ENCODE results near the gene TSHZ2.

- no peak for TF ChIP-seq EP300 (IDR thresholded peaks at IDR 0.05; ENCODE audit: borderline replicate concordance)
- TF ChIP-seq CEBPB (IDR thresholded peaks at IDR 0.05), result no peak
- no peak for TF ChIP-seq FOXM1 (IDR thresholded peaks at IDR 0.05; ENCODE audit: borderline replicate concordance, low read depth)
- TF ChIP-seq CREB1 (IDR thresholded peaks at IDR 0.05; ENCODE audit: low read depth), result no peak
- no peak for TF ChIP-seq TAF1 (IDR thresholded peaks at IDR 0.05; ENCODE audit: low read depth)
- no peak for TF ChIP-seq MAX (IDR thresholded peaks at IDR 0.05)
- TF ChIP-seq REST (IDR thresholded peaks at IDR 0.05; ENCODE audit: low read depth), result no peak
- no peak for TF ChIP-seq TEAD4 (IDR thresholded peaks at IDR 0.05)
- no peak for TF ChIP-seq USF1 (IDR thresholded peaks at IDR 0.05)
- no peak for TF ChIP-seq EGR1 (IDR thresholded peaks at IDR 0.05)
- TF ChIP-seq TCF12 (IDR thresholded peaks at IDR 0.05; ENCODE audit: low read depth), result no peak
- TF ChIP-seq NFIC (IDR thresholded peaks at IDR 0.05), result no peak
- TF ChIP-seq RAD21 (IDR thresholded peaks at IDR 0.05; ENCODE audit: low read depth), result no peak
- no peak for TF ChIP-seq ZBTB7A (IDR thresholded peaks at IDR 0.05; ENCODE audit: low read depth)
Observed at GRCh38 chr20:53030061-53030460, 57.9 kb downstream of the TSHZ2 start.

Measured in Ishikawa (cell line).